H1 (cell line): ENCODE data around the gene LRRC26. TPM values are rescaled to one million over a fixed set of nuclear protein-coding genes. Genes with fewer than 3 reads are reported as not detected.

ENCODE experiments used
- ASH2L ChIP-seq: fragments of 200-600, 300-600 bp; sonication (generic); IDR thresholded peaks from one replicate; pipeline ENCODE4 v1.7.1; 2017; ENCODE audit warnings: low read length
- BACH1 ChIP-seq: IDR thresholded peaks from 2 replicates; pipeline ENCODE4 v1.6.1; 2012; ENCODE audit warnings: low read length, improper control_type of control experiment
- BCL11A ChIP-seq, 2 experiments: IDR thresholded peaks; one replicate each; pipeline ENCODE4 v1.6.1; 2011; ENCODE audit warnings: low read depth in 2 of 2, low read length in 2 of 2, mild to moderate bottlenecking in 2 of 2
- CHD7 ChIP-seq: fragments of 300-600 bp; sonication (generic); IDR thresholded peaks from 2 replicates; pipeline ENCODE4 v1.7.1; 2012; ENCODE audit warnings: low read length, moderate library complexity, mild to moderate bottlenecking, inconsistent platforms; ENCODE audit not compliant: insufficient replicate concordance
- EP300 ChIP-seq, 2 experiments: IDR thresholded peaks; 1 replicate in 1 of 2; 2 replicates in 1 of 2; pipeline ENCODE4 v1.6.1; 2011 to 2012; ENCODE audit warnings: low read depth in 2 of 2, low read length in 2 of 2, mild to moderate bottlenecking in 2 of 2, borderline replicate concordance in 1 of 2, inconsistent platforms in 1 of 2, moderate library complexity in 1 of 2
- HDAC2 ChIP-seq, 2 experiments: fragments of 300-600 bp in 1 of 2; sonication (generic) in 1 of 2; IDR thresholded peaks; 2 replicates each; pipeline ENCODE4 v1.6.1; 2011 to 2012; ENCODE audit warnings: low read depth in 2 of 2, low read length in 2 of 2, mild to moderate bottlenecking in 2 of 2, moderate library complexity in 2 of 2, borderline replicate concordance in 1 of 2, inconsistent platforms in 1 of 2
- KDM1A ChIP-seq: fragments of 200-600, 300-600 bp; sonication (generic); IDR thresholded peaks from 2 replicates; pipeline ENCODE4 v1.7.1; 2016; ENCODE audit warnings: mild to moderate bottlenecking, low read length, borderline replicate concordance
- MAFK ChIP-seq: IDR thresholded peaks from 2 replicates; pipeline ENCODE4 v1.6.1; 2012; ENCODE audit warnings: low read depth, mild to moderate bottlenecking, improper control_type of control experiment, low read length
- NANOG ChIP-seq: IDR thresholded peaks from 2 replicates; pipeline ENCODE4 v1.6.1; 2011; ENCODE audit warnings: low read length, low read depth, mild to moderate bottlenecking, inconsistent platforms; ENCODE audit not compliant: insufficient read depth, poor library complexity, severe bottlenecking
- POLR2A ChIP-seq, 2 experiments: IDR thresholded peaks; 1 replicate in 1 of 2; 2 replicates in 1 of 2; pipeline ENCODE4 v1.6.1; 2011; ENCODE audit warnings: low read depth in 2 of 2, low read length in 2 of 2, mild to moderate bottlenecking in 2 of 2; ENCODE audit errors: control extremely low read depth in 1 of 2
- POLR2AphosphoS5 ChIP-seq: IDR thresholded peaks from 2 replicates; pipeline ENCODE4 v1.6.1; 2011; ENCODE audit warnings: low read depth, low read length
- SIX5 ChIP-seq: IDR thresholded peaks from 2 replicates; pipeline ENCODE4 v1.6.1; 2011; ENCODE audit warnings: mild to moderate bottlenecking, low read depth, low read length
- polyA plus RNA-seq, 7 experiments: library from polyadenylated mRNA; depleted of rRNA in 3 of 7; stranded (reverse) in 5 of 7; unstranded in 2 of 7; fragments of >200 nt in 5 of 7; fragments of 200-250 nt in 2 of 7; gene quantifications; 1 replicate in 5 of 7; 2 replicates in 1 of 7; 4 replicates in 1 of 7; pipeline versions ENCODE4 v1.2.1 to v1.2.3, GENCODE V29; 2011 to 2013; ENCODE audit warnings: missing spikeins in 2 of 7, mixed read lengths in 2 of 7
- total RNA-seq: library from RNA; stranded (reverse); fragmentation: NEBNext Ultra II Directional; extraction: Animal tissue kit (Norgen Biotek cat#: 25700); gene quantifications from 2 replicates; pipeline ENCODE4 v1.2.1, GENCODE V29; 2021

Gene LRRC26
- total and polyA plus RNA-seq, 2 of the 8 experiments (the other 6 are each of a cell fraction or from before 2014, with no cell fraction given) = 0.34 to 0.85 TPM

- no peak for TF ChIP-seq CHD7
- no peak for TF ChIP-seq HDAC2 (IDR thresholded peaks at IDR 0.05; ENCODE audit: borderline replicate concordance in 1 of 2, low read depth in 2 of 2, low read length in 2 of 2)
- TF ChIP-seq MAFK = no peak
- TF ChIP-seq EP300 (IDR thresholded peaks at IDR 0.05; ENCODE audit: borderline replicate concordance in 1 of 2, low read depth in 2 of 2, low read length in 2 of 2) = no peak
- no peak for TF ChIP-seq NANOG
- TF ChIP-seq ASH2L = no peak
- TF ChIP-seq BCL11A (IDR thresholded peaks at IDR 0.05; ENCODE audit: low read depth in 2 of 2, low read length in 2 of 2) = no peak
- TF ChIP-seq KDM1A = no peak
- no peak for TF ChIP-seq SIX5
- no peak for TF ChIP-seq BACH1
- TF ChIP-seq POLR2A (IDR thresholded peaks at IDR 0.05; ENCODE audit: control extremely low read depth in 1 of 2, low read depth in 2 of 2, low read length in 2 of 2) = no peak
- no peak for TF ChIP-seq POLR2AphosphoS5
These were observed 24.5 kb upstream of the LRRC26 start (continued) for GRCh38 chr9:137194388-137194787.
